Measurements from ENCODE around the gene SCARF2. TPM values are rescaled to one million over a fixed set of nuclear protein-coding genes. Genes with fewer than 3 reads are reported as not detected.
A peak's percentile ranks its signal among the peaks of the same experiment; 100 is the strongest.

Gene SCARF2
- total and polyA plus RNA-seq, 4 experiments from 2014 or later: 0.12 to 2.7 (median 1.9) TPM

GRCh38 chr22:20436307-20436767, 1.3 kb downstream of the SCARF2 start:
- Histone ChIP-seq H3K9me3 (ENCODE audit: control insufficient read depth in 1 of 2, low read length in 2 of 2) (no peaks in the 10 kb centered on the region), H3K27me3 (ENCODE audit: insufficient read depth, low read length) (peaks cover 28% of the 10 kb centered on the region), H3K27ac (ENCODE audit: low read depth, low read length) (no peak overlapping the region), H3K36me3 (ENCODE audit: insufficient read depth, low read length) (no peaks in the 10 kb centered on the region), H3K4me1 (ENCODE audit: insufficient read depth, low read length) (peaks cover 27% of the 10 kb centered on the region), H3K4me3 (ENCODE audit: low read length in 2 of 2) (peak overlapping the region in 1 of 2 donors; percentile 43)
- Mint-ChIP-seq H3K9me3 (no peaks in the 10 kb centered on the region), H3K27me3 (peaks cover 25 to 26% of the 10 kb centered on the region in 2 donors), H3K36me3 (no peaks in the 10 kb centered on the region), H3K27ac (peak overlapping the region in 1 of 7 donors; percentile 44), H3K4me1 (peaks cover 7 to 35% (median 12%) of the 10 kb centered on the region in 4 donors), H3K4me3 (peak overlapping the region; percentile 79 to 94 (median 84))
- POLR2A ChIA-PET (ENCODE audit: partially characterized antibody): interaction anchor here (0.8 to 1.5 kb wide), 2 partner anchors 23 to 27 kb away, joined by 3 to 7 read pairs; no protein-coding TSS in a partner anchor
- no peak for DNase-seq
- intact Hi-C loops (cut with micrococcal nuclease): no loop called here
- CTCF ChIA-PET (ENCODE audit: partially characterized antibody): interaction anchor here (3.1 kb wide), 1 partner anchor 18 kb away, joined by 11 read pairs; no protein-coding TSS in a partner anchor

GRCh38 chr22:20435436-20436306, 2.0 kb downstream of the SCARF2 start:
- H3K27ac Mint-ChIP-seq: peak overlapping the region in 1 of 7 donors; percentile 35
- peaks cover 25 to 26% of the 10 kb centered on the region in 2 donors for H3K27me3 Mint-ChIP-seq
- H3K4me1 Mint-ChIP-seq: peaks cover 7 to 39% (median 12%) of the 10 kb centered on the region in 4 donors
- DNase-seq: no peak
- H3K9me3 ChIP-seq (ENCODE audit: control insufficient read depth in 1 of 2, low read length in 2 of 2): no peaks in the 10 kb centered on the region
- H3K27me3 ChIP-seq (ENCODE audit: insufficient read depth, low read length): peaks cover 28% of the 10 kb centered on the region
- H3K4me3 ChIP-seq (ENCODE audit: low read length in 2 of 2): no peak overlapping the region
- H3K4me1 ChIP-seq (ENCODE audit: insufficient read depth, low read length): peaks cover 34% of the 10 kb centered on the region
- H3K36me3 Mint-ChIP-seq: no peaks in the 10 kb centered on the region
- no peaks in the 10 kb centered on the region for H3K36me3 ChIP-seq (ENCODE audit: insufficient read depth, low read length)
- ChIA-PET POLR2A (ENCODE audit: partially characterized antibody) (interaction anchor here (0.8 to 2.0 kb wide), 5 partner anchors 11 to 122 kb away, joined by 3 to 11 read pairs (median 4); no protein-coding TSS in a partner anchor), CTCF (ENCODE audit: partially characterized antibody) (interaction anchor here (1.3 to 3.1 kb wide), 2 partner anchors 17 to 18 kb away, joined by 3 to 11 read pairs; no protein-coding TSS in a partner anchor)
- H3K4me3 Mint-ChIP-seq: peak overlapping the region in 6 of 8 donors; percentile 38 to 67 (median 50)
- H3K9me3 Mint-ChIP-seq: no peaks in the 10 kb centered on the region
- no peak overlapping the region for H3K27ac ChIP-seq (ENCODE audit: low read depth, low read length)
- intact Hi-C loops (cut with micrococcal nuclease): no loop called here

DNA sequence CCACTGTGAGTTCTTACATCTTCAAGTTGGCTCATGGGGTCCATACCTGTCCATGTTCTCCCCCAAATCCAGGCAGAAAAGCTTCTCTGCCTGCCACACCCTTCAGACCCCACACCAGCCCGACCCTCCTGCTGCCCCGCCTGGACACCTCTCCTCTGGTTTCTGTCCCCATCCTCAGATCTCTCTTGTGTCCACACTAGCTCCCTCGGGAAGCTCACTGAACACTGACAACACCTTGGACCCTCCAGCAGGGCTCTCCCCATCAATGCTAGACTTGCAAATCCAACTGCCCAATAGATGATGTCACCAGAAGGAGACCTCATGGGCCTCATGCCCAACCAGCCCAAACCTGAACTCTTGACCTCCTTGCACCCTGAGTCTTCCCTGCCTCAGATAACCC, 2.9 kb downstream of the SCARF2 start:
- no peaks in the 10 kb centered on the region for H3K9me3 ChIP-seq (ENCODE audit: control insufficient read depth in 1 of 2, low read length in 2 of 2)
- peaks cover 43% of the 10 kb centered on the region for H3K4me1 ChIP-seq (ENCODE audit: insufficient read depth, low read length)
- no peak for DNase-seq
- CTCF ChIA-PET (ENCODE audit: partially characterized antibody): interaction anchor here (1.0 to 3.1 kb wide), 3 partner anchors 16 to 62 kb away, joined by 3 to 11 read pairs (median 3); no protein-coding TSS in a partner anchor
- H3K27ac Mint-ChIP-seq: no peak overlapping the region
- H3K27me3 Mint-ChIP-seq: peaks cover 25 to 26% of the 10 kb centered on the region in 2 donors
- H3K27ac ChIP-seq (ENCODE audit: low read depth, low read length): no peak overlapping the region
- peak overlapping the region in 6 of 8 donors; percentile 17 to 64 (median 29) for H3K4me3 Mint-ChIP-seq
- H3K36me3 Mint-ChIP-seq: no peaks in the 10 kb centered on the region
- H3K27me3 ChIP-seq (ENCODE audit: insufficient read depth, low read length): peaks cover 28% of the 10 kb centered on the region
- no peaks in the 10 kb centered on the region for H3K9me3 Mint-ChIP-seq
- no peaks in the 10 kb centered on the region for H3K36me3 ChIP-seq (ENCODE audit: insufficient read depth, low read length)
- peaks cover 11 to 47% (median 16%) of the 10 kb centered on the region in 4 donors for H3K4me1 Mint-ChIP-seq
- no peak overlapping the region for H3K4me3 ChIP-seq (ENCODE audit: low read length in 2 of 2)
- intact Hi-C loops (cut with micrococcal nuclease): no loop called here
- POLR2A ChIA-PET (ENCODE audit: partially characterized antibody): interaction anchor here (0.9 to 2.0 kb wide), 4 partner anchors 10 to 123 kb away, joined by 3 to 11 read pairs (median 4); no protein-coding TSS in a partner anchor

- ChIA-PET CTCF (ENCODE audit: partially characterized antibody) (interaction anchor here (1.0 to 3.1 kb wide), 2 partner anchors 16 to 62 kb away, joined by 3 to 11 read pairs; no protein-coding TSS in a partner anchor), POLR2A (ENCODE audit: partially characterized antibody) (interaction anchor here (0.9 to 2.0 kb wide), 4 partner anchors 9 to 123 kb away, joined by 3 to 11 read pairs (median 4); no protein-coding TSS in a partner anchor)
- H3K4me1 ChIP-seq (ENCODE audit: insufficient read depth, low read length): peaks cover 47% of the 10 kb centered on the region
- Mint-ChIP-seq H3K36me3 (no peaks in the 10 kb centered on the region), H3K9me3 (no peaks in the 10 kb centered on the region), H3K4me1 (peaks cover 11 to 49% (median 18%) of the 10 kb centered on the region in 4 donors), H3K27ac (peak overlapping the region in 1 of 7 donors; percentile 30), H3K4me3 (peak overlapping the region in 3 of 8 donors; percentile 4 to 65 (median 20)), H3K27me3 (peaks cover 24 to 25% of the 10 kb centered on the region in 2 donors)
- intact Hi-C loops (cut with micrococcal nuclease): no loop called here
- no peaks in the 10 kb centered on the region for H3K36me3 ChIP-seq (ENCODE audit: insufficient read depth, low read length)
- peaks cover 28% of the 10 kb centered on the region for H3K27me3 ChIP-seq (ENCODE audit: insufficient read depth, low read length)
- H3K4me3 ChIP-seq (ENCODE audit: low read length in 2 of 2): no peak overlapping the region
- no peak overlapping the region for H3K27ac ChIP-seq (ENCODE audit: low read depth, low read length)
- H3K9me3 ChIP-seq (ENCODE audit: control insufficient read depth in 1 of 2, low read length in 2 of 2): no peaks in the 10 kb centered on the region
- no peak for DNase-seq
These were observed 3.3 kb downstream of the SCARF2 start for GRCh38 chr22:20434264-20434751.

GRCh38 chr22:20433686-20434241, 3.9 kb downstream of the SCARF2 start:
- peaks cover 25 to 28% of the 10 kb centered on the region in 2 donors for H3K27me3 Mint-ChIP-seq
- intact Hi-C loops (cut with micrococcal nuclease): no loop called here
- no peak overlapping the region for H3K27ac ChIP-seq (ENCODE audit: low read depth, low read length)
- ChIA-PET CTCF (ENCODE audit: partially characterized antibody) (interaction anchor here (1.0 to 3.1 kb wide), 2 partner anchors 15 to 63 kb away, joined by 3 to 11 read pairs; no protein-coding TSS in a partner anchor), POLR2A (ENCODE audit: partially characterized antibody) (interaction anchor here (1.2 to 3.2 kb wide), 4 partner anchors 27 to 124 kb away, joined by 3 to 11 read pairs (median 8); no protein-coding TSS in a partner anchor)
- H3K4me3 Mint-ChIP-seq: peak overlapping the region in 3 of 8 donors; percentile 4 to 65 (median 20)
- peak overlapping the region in 1 of 7 donors; percentile 30 for H3K27ac Mint-ChIP-seq
- no peaks in the 10 kb centered on the region for H3K36me3 ChIP-seq (ENCODE audit: insufficient read depth, low read length)
- no peak for DNase-seq
- H3K4me3 ChIP-seq (ENCODE audit: low read length in 2 of 2): no peak overlapping the region
- peaks cover 51% of the 10 kb centered on the region for H3K4me1 ChIP-seq (ENCODE audit: insufficient read depth, low read length)
- H3K9me3 Mint-ChIP-seq: no peaks in the 10 kb centered on the region
- no peaks in the 10 kb centered on the region for H3K9me3 ChIP-seq (ENCODE audit: control insufficient read depth in 1 of 2, low read length in 2 of 2)
- peaks cover 28% of the 10 kb centered on the region for H3K27me3 ChIP-seq (ENCODE audit: insufficient read depth, low read length)
- no peaks in the 10 kb centered on the region for H3K36me3 Mint-ChIP-seq
- H3K4me1 Mint-ChIP-seq: peaks cover 15 to 54% (median 23%) of the 10 kb centered on the region in 4 donors

DNA sequence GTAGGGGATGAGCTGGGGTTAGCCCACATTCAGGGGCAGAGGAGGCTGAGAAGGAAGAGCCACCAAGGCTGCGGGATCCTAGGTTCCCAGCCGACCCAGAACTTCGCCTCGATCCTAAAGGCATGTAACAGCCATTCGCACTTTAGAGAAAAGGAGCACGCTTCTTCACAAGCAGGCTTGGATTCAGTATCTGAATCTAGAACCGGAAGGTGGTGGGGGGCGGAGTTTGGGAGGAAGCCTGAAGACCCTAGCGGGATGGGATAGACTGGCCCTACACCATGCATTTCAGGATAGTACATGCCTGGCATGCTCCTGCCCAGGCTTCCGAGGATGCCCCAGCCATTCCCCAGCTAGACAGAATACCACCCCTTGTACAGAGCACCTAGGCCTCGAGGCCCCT, 4.4 kb downstream of the SCARF2 start:
- ChIA-PET CTCF (ENCODE audit: partially characterized antibody) (interaction anchor here (1.4 kb wide), 1 partner anchor 15 kb away, joined by 6 read pairs; no protein-coding TSS in a partner anchor), POLR2A (ENCODE audit: partially characterized antibody) (interaction anchor here (1.4 to 3.2 kb wide), 2 partner anchors 10 to 31 kb away, joined by 4 to 11 read pairs; no protein-coding TSS in a partner anchor)
- Mint-ChIP-seq H3K4me1 (peaks cover 15 to 51% (median 20%) of the 10 kb centered on the region in 4 donors), H3K27me3 (peaks cover 20 to 24% of the 10 kb centered on the region in 2 donors), H3K27ac (peak overlapping the region in 1 of 7 donors; percentile 64), H3K36me3 (no peaks in the 10 kb centered on the region), H3K9me3 (no peaks in the 10 kb centered on the region), H3K4me3 (no peak overlapping the region)
- Histone ChIP-seq H3K27ac (ENCODE audit: low read depth, low read length) (no peak overlapping the region), H3K36me3 (ENCODE audit: insufficient read depth, low read length) (no peaks in the 10 kb centered on the region), H3K27me3 (ENCODE audit: insufficient read depth, low read length) (peaks cover 27% of the 10 kb centered on the region), H3K4me1 (ENCODE audit: insufficient read depth, low read length) (peaks cover 50% of the 10 kb centered on the region), H3K9me3 (ENCODE audit: control insufficient read depth in 1 of 2, low read length in 2 of 2) (no peaks in the 10 kb centered on the region), H3K4me3 (ENCODE audit: low read length in 2 of 2) (no peak overlapping the region)
- intact Hi-C loops (cut with micrococcal nuclease): no loop called here
- no peak for DNase-seq

Data from CD4-positive, alpha-beta memory T cell (primary cell).